Ascending aorta (tissue), 2 donors: ENCODE data around the gene THAP7. TPM values are rescaled to one million over a fixed set of nuclear protein-coding genes. Genes with fewer than 3 reads are reported as not detected.

ENCODE experiments used
- DNase-seq, 2 donors: peaks; one replicate each; pipeline ENCODE4 v3.0.0-alpha.2; 2019; ENCODE audit warnings: low spot score in 2 of 2
- H3K27ac ChIP-seq, 2 donors: fragments of 200-600 bp; sonication (generic); one replicate each; pipeline ENCODE4 v1.5.1; 2016 to 2017; ENCODE audit warnings: mild to moderate bottlenecking in 1 of 2
- H3K27me3 ChIP-seq: fragments of 200-600 bp; sonication (generic); one replicate; pipeline ENCODE4 v1.5.1; 2017
- H3K36me3 ChIP-seq, 2 donors: fragments of 200-600 bp; sonication (generic); one replicate each; pipeline ENCODE4 v1.5.1; 2016
- H3K4me1 ChIP-seq, 2 donors: fragments of 200-600 bp; sonication (generic); one replicate each; pipeline ENCODE4 v1.5.1; 2016 to 2017; ENCODE audit warnings: mild to moderate bottlenecking in 1 of 2
- H3K4me3 ChIP-seq, 2 donors: fragments of 200-600 bp; sonication (generic); one replicate each; pipeline ENCODE4 v1.5.1; 2016 to 2017; ENCODE audit warnings: mild to moderate bottlenecking in 1 of 2
- H3K9me3 ChIP-seq, 2 donors: fragments of 200-600 bp; sonication (generic); one replicate each; pipeline ENCODE4 v1.5.1; 2016
- CTCF ChIP-seq, 3 experiments: fragments of 200-600 bp in 2 of 3; fragments of 450-650 bp in 1 of 3; sonication (generic) in 2 of 3; IDR thresholded peaks; one replicate each; pipeline ENCODE4 v1.5.1; 2016 to 2019; ENCODE audit warnings: antibody characterized with exemption in 3 of 3, mild to moderate bottlenecking in 1 of 3, moderate library complexity in 1 of 3
- intact Hi-C: fragments of 100-400 bp; cut with DNase I; formaldehyde crosslinking; loops from one replicate; pipeline ENCODE4 v1.15.1; 2023
- total RNA-seq: library from RNA; depleted of rRNA; stranded (reverse); fragments of >200 nt; gene quantifications from one replicate; pipeline ENCODE4 v1.1.0, GENCODE V29; 2016

The THAP7 gene
- total RNA-seq, 1 donor from 2014 or later: 37.9 TPM

- no peak for DNase-seq
- no peak for TF ChIP-seq CTCF (IDR thresholded peaks at IDR 0.05)
- Histone ChIP-seq H3K9me3 (no peaks in the 10 kb centered on the region), H3K4me3 (no peak overlapping the region), H3K4me1 (peaks cover 0 to 4% of the 10 kb centered on the region in 2 donors), H3K36me3 (peaks cover 14 to 42% of the 10 kb centered on the region in 2 donors), H3K27ac (no peak overlapping the region), H3K27me3 (no peaks in the 10 kb centered on the region)
- intact Hi-C loops: no loop called here
Measured at GRCh38 chr22:20952544-20953341, 49.2 kb downstream of the THAP7 start.

- H3K4me3 ChIP-seq: no peak overlapping the region
Measured at GRCh38 chr22:20951932-20952380, 50.0 kb downstream of the THAP7 start.

GRCh38 chr22:20951151-20951931 lies 50.6 kb downstream of the THAP7 start:
- no peak for TF ChIP-seq CTCF (IDR thresholded peaks at IDR 0.05)
- no peak for DNase-seq
- no peaks in the 10 kb centered on the region for H3K27me3 ChIP-seq

More at GRCh38 chr22:20951932-20952380, 50.0 kb downstream of the THAP7 start:
- Histone ChIP-seq H3K36me3 (peaks cover 14 to 42% of the 10 kb centered on the region in 2 donors), H3K9me3 (no peaks in the 10 kb centered on the region), H3K27ac (no peak overlapping the region), H3K4me1 (peaks cover 0 to 4% of the 10 kb centered on the region in 2 donors), H3K27me3 (no peaks in the 10 kb centered on the region)
- intact Hi-C loops: no loop called here
- no peak for TF ChIP-seq CTCF (IDR thresholded peaks at IDR 0.05)
- DNase-seq: no peak

GRCh38 chr22:20949698-20950183 lies 52.2 kb downstream of the THAP7 start:
- no peak for TF ChIP-seq CTCF (IDR thresholded peaks at IDR 0.05)
- no peak for DNase-seq
- Histone ChIP-seq H3K27ac (no peak overlapping the region), H3K9me3 (no peaks in the 10 kb centered on the region), H3K27me3 (no peaks in the 10 kb centered on the region), H3K4me3 (no peak overlapping the region), H3K4me1 (peaks cover 0 to 12% of the 10 kb centered on the region in 2 donors), H3K36me3 (peaks cover 14 to 42% of the 10 kb centered on the region in 2 donors)
- intact Hi-C loops: no loop called here

More at GRCh38 chr22:20951151-20951931, 50.6 kb downstream of the THAP7 start:
- Histone ChIP-seq H3K4me1 (peaks cover 0 to 1% of the 10 kb centered on the region in 2 donors), H3K36me3 (peaks cover 14 to 42% of the 10 kb centered on the region in 2 donors), H3K4me3 (no peak overlapping the region), H3K27ac (no peak overlapping the region), H3K9me3 (no peaks in the 10 kb centered on the region)
- intact Hi-C loops: no loop called here

Other genes starting within 250 kb of the THAP7 start
- gene SERPIND1, start 228.0 kb downstream of the THAP7 start, total RNA-seq: not detected
- gene PI4KA, start 143.3 kb downstream of the THAP7 start, total RNA-seq: 150 TPM
- gene SNAP29, start 143.1 kb downstream of the THAP7 start, total RNA-seq: 24.6 TPM
- 21.2 TPM for gene CRKL, start 84.7 kb downstream of the THAP7 start, total RNA-seq
- gene AIFM3, start 34.9 kb downstream of the THAP7 start, total RNA-seq: not detected
- 72.8 TPM for gene LZTR1, start 19.8 kb downstream of the THAP7 start, total RNA-seq
- not detected for gene P2RX6, start 13.0 kb upstream of the THAP7 start, total RNA-seq
- 20.4 TPM for gene SLC7A4, start 30.4 kb upstream of the THAP7 start, total RNA-seq
- gene LRRC74B, start 43.8 kb upstream of the THAP7 start, total RNA-seq: 2.6 TPM